Stomach (tissue), 9 donors: Measurements from ENCODE around the gene TNRC6B. TPM values are rescaled to one million over a fixed set of nuclear protein-coding genes. Genes with fewer than 3 reads are reported as not detected.

Source experiments
- DNase-seq, 2 donors: peaks; one replicate each; pipeline versions ENCODE4 v3.0.0 to v3.0.0-alpha.2; 2013 to 2019
- H3K27ac ChIP-seq, 5 donors: fragments of 200-600 bp in 4 of 5; sonication (generic) in 4 of 5; one replicate each; pipeline ENCODE4 v1.5.1; 2013 to 2019; ENCODE audit warnings: mild to moderate bottlenecking in 1 of 5, moderate library complexity in 1 of 5
- H3K27me3 ChIP-seq, 3 donors: fragments of 200-600 bp; sonication (generic); one replicate each; pipeline ENCODE4 v1.5.1; 2017 to 2019; ENCODE audit warnings: mixed run types in 1 of 3
- H3K36me3 ChIP-seq, 4 donors: fragments of 200-600 bp; sonication (generic); 1 replicate in 3 of 4; 2 replicates in 1 of 4; pipeline ENCODE4 v1.5.1; 2016 to 2019
- H3K4me1 ChIP-seq, 4 donors: fragments of 200-600 bp; sonication (generic); one replicate each; pipeline ENCODE4 v1.5.1; 2016 to 2019
- H3K4me3 ChIP-seq, 4 donors: fragments of 200-600 bp; sonication (generic) in 3 of 4; one replicate each; pipeline ENCODE4 v1.5.1; 2016 to 2019; ENCODE audit warnings: mild to moderate bottlenecking in 1 of 4
- H3K9me3 ChIP-seq, 4 donors: fragments of 200-600 bp; sonication (generic); one replicate each; pipeline ENCODE4 v1.5.1; 2016 to 2019
- EP300 ChIP-seq: sonication (generic); formaldehyde crosslinking; IDR thresholded peaks from one replicate; pipeline ENCODE4 v1.6.1; 2017; ENCODE audit warnings: antibody characterized with exemption
- POLR2A ChIP-seq, 4 donors: fragments of 450-650 bp; IDR thresholded peaks; one replicate each; pipeline ENCODE4 v1.6.1; 2016; ENCODE audit warnings: antibody characterized with exemption in 4 of 4, control low read depth in 2 of 4, mild to moderate bottlenecking in 1 of 4, moderate library complexity in 1 of 4
- POLR2AphosphoS5 ChIP-seq, 3 donors: sonication (generic); formaldehyde crosslinking; IDR thresholded peaks; one replicate each; pipeline ENCODE4 v1.6.1; 2016; ENCODE audit warnings: antibody characterized with exemption in 3 of 3
- WGBS, 5 donors: extraction: QIAGEN DNeasy Blood & Tissue Kit in 3 of 5; methylation state at CpG; one replicate each; pipeline versions ENCODE4 v1.1.5 to v1.1.7; 2013 to 2018; 5-methylcytosine and 5-hydroxymethylcytosine counted together
- intact Hi-C: fragments of 100-400 bp; cut with DNase I; formaldehyde crosslinking; loops from one replicate; pipeline ENCODE4 v1.15.1; 2023; ENCODE audit warnings: low total_unique reads
- polyA plus RNA-seq, 3 donors: library from polyadenylated mRNA; stranded (reverse); fragments of 200-250 nt; gene quantifications; one replicate each; pipeline ENCODE4 v1.2.3, GENCODE V29; 2013
- total RNA-seq, 5 donors: library from RNA; depleted of rRNA; stranded (reverse); fragments of >200 nt; gene quantifications; one replicate each; pipeline versions ENCODE4 v1.1.0 to v1.2.3, GENCODE V29; 2014 to 2016
- TF ChIP-seq, protein P1 (sequence below), 7 experiments: fragments of 450-650 bp in 4 of 7; fragments of 200-600 bp in 3 of 7; sonication (generic) in 3 of 7; IDR thresholded peaks; one replicate each; pipeline ENCODE4 v1.5.1; 2016 to 2019; ENCODE audit warnings: antibody characterized with exemption in 7 of 7, control low read depth in 2 of 7, mild to moderate bottlenecking in 1 of 7
- donor health status: healthy with polysubstance abuse.
- donor health status: Bipolar disorder and iron deficiency.
- donor health status: healthy.

Gene TNRC6B
- total and polyA plus RNA-seq, 8 donors: 0.88 to 316 (median 18.0) TPM

DNA sequence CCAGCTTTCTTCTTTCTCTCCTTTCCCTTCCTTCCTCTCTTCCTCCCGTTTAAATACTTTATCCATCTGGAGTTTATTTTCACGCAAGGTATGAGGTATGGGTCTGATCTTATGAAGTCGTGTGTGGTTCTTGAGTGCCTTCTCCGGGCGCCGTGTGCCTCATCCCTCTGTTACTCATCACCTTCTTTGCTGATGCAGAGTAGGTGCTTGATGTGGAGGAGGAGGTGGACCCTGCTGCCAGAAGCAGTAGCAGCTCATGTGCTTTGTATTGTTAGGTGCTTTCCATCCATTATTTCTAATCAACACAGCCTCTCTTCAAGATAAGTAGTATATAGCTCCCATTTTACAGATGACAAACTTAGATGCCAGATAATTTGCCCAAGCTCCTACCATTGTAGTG lies 47.0 kb downstream of the TNRC6B start:
- peaks cover 23 to 88% (median 55%) of the 10 kb centered on the region in 4 donors for H3K4me1 ChIP-seq
- no peak overlapping the region for H3K4me3 ChIP-seq
- H3K9me3 ChIP-seq: no peaks in the 10 kb centered on the region
- WGBS, 5 donors: 69 to 85% (median 80%) methylated on average over 6 of the region's 6 CpGs
- no peaks in the 10 kb centered on the region for H3K36me3 ChIP-seq
- intact Hi-C loops: no loop called here
- no peaks in the 10 kb centered on the region for H3K27me3 ChIP-seq
- no peak for DNase-seq
- no peak for TF ChIP-seq POLR2AphosphoS5 (IDR thresholded peaks at IDR 0.05)
- TF ChIP-seq EP300: no peak
- TF ChIP-seq POLR2A (IDR thresholded peaks at IDR 0.05): no peak
- TF ChIP-seq, protein P1, sequence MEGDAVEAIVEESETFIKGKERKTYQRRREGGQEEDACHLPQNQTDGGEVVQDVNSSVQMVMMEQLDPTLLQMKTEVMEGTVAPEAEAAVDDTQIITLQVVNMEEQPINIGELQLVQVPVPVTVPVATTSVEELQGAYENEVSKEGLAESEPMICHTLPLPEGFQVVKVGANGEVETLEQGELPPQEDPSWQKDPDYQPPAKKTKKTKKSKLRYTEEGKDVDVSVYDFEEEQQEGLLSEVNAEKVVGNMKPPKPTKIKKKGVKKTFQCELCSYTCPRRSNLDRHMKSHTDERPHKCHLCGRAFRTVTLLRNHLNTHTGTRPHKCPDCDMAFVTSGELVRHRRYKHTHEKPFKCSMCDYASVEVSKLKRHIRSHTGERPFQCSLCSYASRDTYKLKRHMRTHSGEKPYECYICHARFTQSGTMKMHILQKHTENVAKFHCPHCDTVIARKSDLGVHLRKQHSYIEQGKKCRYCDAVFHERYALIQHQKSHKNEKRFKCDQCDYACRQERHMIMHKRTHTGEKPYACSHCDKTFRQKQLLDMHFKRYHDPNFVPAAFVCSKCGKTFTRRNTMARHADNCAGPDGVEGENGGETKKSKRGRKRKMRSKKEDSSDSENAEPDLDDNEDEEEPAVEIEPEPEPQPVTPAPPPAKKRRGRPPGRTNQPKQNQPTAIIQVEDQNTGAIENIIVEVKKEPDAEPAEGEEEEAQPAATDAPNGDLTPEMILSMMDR (IDR thresholded peaks at IDR 0.05): no peak
- H3K27ac ChIP-seq: no peak overlapping the region

- Histone ChIP-seq H3K27ac (no peak overlapping the region), H3K9me3 (no peaks in the 10 kb centered on the region), H3K4me3 (no peak overlapping the region), H3K27me3 (no peaks in the 10 kb centered on the region), H3K4me1 (peaks cover 7 to 69% (median 36%) of the 10 kb centered on the region in 4 donors), H3K36me3 (peaks cover 0 to 6% (median 2%) of the 10 kb centered on the region in 4 donors)
- TF ChIP-seq, protein P1 (IDR thresholded peaks at IDR 0.05): no peak
- TF ChIP-seq POLR2AphosphoS5 (IDR thresholded peaks at IDR 0.05): no peak
- TF ChIP-seq POLR2A (IDR thresholded peaks at IDR 0.05): no peak
- no peak for TF ChIP-seq EP300
- intact Hi-C loops: no loop called here
- no peak for DNase-seq
Observed at GRCh38 chr22:40226620-40227019, 48.9 kb downstream of the TNRC6B start.

GRCh38 chr22:40231618-40232313 lies 54.0 kb downstream of the TNRC6B start:
- Histone ChIP-seq H3K27me3 (no peaks in the 10 kb centered on the region), H3K9me3 (no peaks in the 10 kb centered on the region), H3K4me1 (peaks cover 0 to 38% (median 15%) of the 10 kb centered on the region in 4 donors), H3K27ac (no peak overlapping the region), H3K4me3 (no peak overlapping the region), H3K36me3 (peaks cover 0 to 26% (median 18%) of the 10 kb centered on the region in 4 donors)
- TF ChIP-seq POLR2A (IDR thresholded peaks at IDR 0.05) (no peak), EP300 (no peak), POLR2AphosphoS5 (IDR thresholded peaks at IDR 0.05) (no peak)
- TF ChIP-seq, protein P1 (IDR thresholded peaks at IDR 0.05): no peak
- 92 to 97% (median 96%) methylated on average over 6 of the region's 6 CpGs for WGBS, 5 donors
- intact Hi-C loops: no loop called here
- no peak for DNase-seq

DNA sequence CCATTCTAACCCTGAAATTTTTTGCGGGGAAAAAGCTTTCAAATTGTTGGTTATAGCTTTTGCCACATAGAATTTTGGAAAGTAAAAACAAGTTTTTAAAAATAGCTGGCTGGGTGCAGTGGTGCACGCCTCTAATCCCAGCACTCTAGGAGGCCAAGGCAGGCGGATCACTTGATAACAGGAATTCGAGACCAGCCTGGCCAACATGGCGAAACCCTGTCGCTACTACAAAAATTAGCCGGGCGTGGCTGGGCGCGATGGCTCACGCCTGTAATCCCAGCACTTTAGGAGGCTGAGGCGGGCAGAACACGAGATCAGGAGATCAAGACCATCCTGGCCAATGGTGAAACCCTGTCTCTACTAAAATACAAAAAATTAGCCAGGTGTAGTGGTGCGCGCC lies 54.9 kb downstream of the TNRC6B start:
- Histone ChIP-seq H3K36me3 (peaks cover 0 to 26% (median 18%) of the 10 kb centered on the region in 4 donors), H3K9me3 (no peaks in the 10 kb centered on the region), H3K27me3 (no peaks in the 10 kb centered on the region), H3K4me1 (peaks cover 0 to 32% (median 15%) of the 10 kb centered on the region in 4 donors), H3K4me3 (no peak overlapping the region), H3K27ac (no peak overlapping the region)
- no peak for DNase-seq
- TF ChIP-seq POLR2AphosphoS5 (IDR thresholded peaks at IDR 0.05) (no peak), POLR2A (IDR thresholded peaks at IDR 0.05) (no peak)
- WGBS, 5 donors: 90 to 96% (median 92%) methylated on average over 15 of the region's 15 CpGs
- intact Hi-C loops: no loop called here

GRCh38 chr22:40233886-40234285 lies 56.2 kb downstream of the TNRC6B start:
- no peak overlapping the region for H3K27ac ChIP-seq
- no peak overlapping the region for H3K4me3 ChIP-seq
- TF ChIP-seq, protein P1 (IDR thresholded peaks at IDR 0.05): no peak
- TF ChIP-seq EP300 (no peak), POLR2AphosphoS5 (IDR thresholded peaks at IDR 0.05) (no peak), POLR2A (IDR thresholded peaks at IDR 0.05) (no peak)
- no peaks in the 10 kb centered on the region for H3K9me3 ChIP-seq
- WGBS, 5 donors: 94 to 98% (median 95%) methylated on average over 8 of the region's 8 CpGs
- intact Hi-C loops: no loop called here
- H3K27me3 ChIP-seq: no peaks in the 10 kb centered on the region
- DNase-seq: no peak
- H3K36me3 ChIP-seq: peaks cover 0 to 26% (median 18%) of the 10 kb centered on the region in 4 donors
- peaks cover 11 to 35% (median 24%) of the 10 kb centered on the region in 4 donors for H3K4me1 ChIP-seq
